Ovary (tissue), 9 donors: ENCODE data around the gene CDH22. TPM values are rescaled to one million over a fixed set of nuclear protein-coding genes. Genes with fewer than 3 reads are reported as not detected.
A peak's percentile ranks its signal among the peaks of the same experiment; 100 is the strongest.

ENCODE experiments used
- DNase-seq, 5 donors: peaks; one replicate each; pipeline ENCODE4 v3.0.0-alpha.2; 2019 to 2020
- H3K27ac ChIP-seq, 2 donors: fragments of 200-600 bp; one replicate each; pipeline versions ENCODE4 v1.5.1 to v1.8.0; 2019 to 2022
- H3K27me3 ChIP-seq: fragments of 200-600 bp; one replicate; pipeline ENCODE4 v1.8.0; 2022
- H3K36me3 ChIP-seq: fragments of 200-600 bp; sonication (generic); one replicate; pipeline ENCODE4 v1.5.1; 2019
- H3K4me1 ChIP-seq: one replicate; pipeline ENCODE4 v1.8.1; 2013; ENCODE audit warnings: mild to moderate bottlenecking, moderate library complexity; ENCODE audit not compliant: insufficient read depth
- H3K4me3 ChIP-seq: fragments of 200-600 bp; sonication (generic); one replicate; pipeline ENCODE4 v1.5.1; 2017
- H3K9me3 ChIP-seq, 2 donors: fragments of 200-600 bp in 1 of 2; sonication (generic) in 1 of 2; one replicate each; pipeline versions ENCODE4 v1.5.1 to v1.8.1; 2013 to 2019; ENCODE audit warnings: mild to moderate bottlenecking in 1 of 2, moderate library complexity in 1 of 2
- EP300 ChIP-seq: sonication (generic); formaldehyde crosslinking; IDR thresholded peaks from one replicate; pipeline ENCODE4 v1.6.1; 2017; ENCODE audit warnings: antibody characterized with exemption
- POLR2A ChIP-seq: fragments of 450-650 bp; IDR thresholded peaks from one replicate; pipeline ENCODE4 v1.6.1; 2017; ENCODE audit warnings: antibody characterized with exemption, mild to moderate bottlenecking, moderate library complexity
- WGBS, 3 donors: extraction: QIAGEN DNeasy Blood & Tissue Kit in 1 of 3; methylation state at CpG; one replicate each; pipeline versions ENCODE4 v1.1.5 to v1.1.7; 2013 to 2017; 5-methylcytosine and 5-hydroxymethylcytosine counted together
- intact Hi-C, 4 donors: fragments of 100-400 bp; cut with DNase I; formaldehyde crosslinking; loops; one replicate each; pipeline versions ENCODE4 v1.11.0 to v1.15.1; 2022 to 2023
- polyA plus RNA-seq, 2 donors: library from polyadenylated mRNA; stranded (reverse); fragments of 200-250 nt in 1 of 2; fragments of 350-450 nt in 1 of 2; fragmentation: Illumina TruSeq in 1 of 2; extraction: RNeasy Lipid Tissue Mini Kit (QIAGEN cat#74804) in 1 of 2; gene quantifications; one replicate each; pipeline ENCODE4 v1.2.3, GENCODE V29; 2013 to 2014
- total RNA-seq, 7 donors: library from RNA; depleted of rRNA in 2 of 7; stranded (reverse); fragments of >200 nt in 2 of 7; fragmentation: NEBNext Ultra II Directional in 3 of 7; extraction: Animal tissue kit (Norgen Biotek cat#: 25700) in 3 of 7; gene quantifications; one replicate each; pipeline versions ENCODE4 v1.1.0 to v1.2.4, GENCODE V29; 2016 to 2023
- TF ChIP-seq, protein P1 (sequence below), 3 donors: fragments of 450-650 bp in 2 of 3; fragments of 200-600 bp in 1 of 3; IDR thresholded peaks; one replicate each; pipeline versions ENCODE4 v1.5.1 to v1.8.0; 2016 to 2022; ENCODE audit warnings: antibody characterized with exemption in 3 of 3, mild to moderate bottlenecking in 1 of 3
- donor health status: DM: no; HTN: no; CAD: no; lungs with moderate emphysema.
- donor health status: DM: no; HTN: no; CAD: no.
- donor health status: Bipolar disorder and iron deficiency.
- donor health status: DM: yes; HTN: yes; CAD: no.
- donor health status: DM: no; HTN: no; CAD: no.
- donor health status: DM: yes; HTN: yes; CAD: no.

CDH22 gene
- total and polyA plus RNA-seq, 9 donors, result 0.10 to 1.5 (median 0.36) TPM

DNA sequence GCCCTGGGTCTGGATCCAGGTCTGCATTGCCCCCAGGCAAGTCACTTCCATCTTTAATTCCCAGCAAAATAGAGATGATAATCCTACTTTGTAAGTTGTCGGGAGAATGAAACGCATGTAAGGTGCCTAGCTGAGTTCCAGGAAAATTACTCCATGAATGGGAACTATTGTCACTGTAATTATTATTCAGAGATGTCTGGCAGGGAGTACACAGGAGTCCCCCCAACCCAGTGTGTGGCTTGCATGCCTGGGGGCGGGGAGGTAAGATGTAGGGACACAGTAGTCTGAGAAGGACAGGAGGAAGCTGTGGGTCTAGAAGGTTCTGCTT lies 104.8 kb downstream of the CDH22 start:
- Histone ChIP-seq H3K36me3 (no peaks in the 10 kb centered on the region), H3K4me1 (peaks cover 5% of the 10 kb centered on the region), H3K27ac (peak overlapping the region; percentile 35 to 53), H3K27me3 (no peaks in the 10 kb centered on the region), H3K4me3 (no peak overlapping the region), H3K9me3 (no peaks in the 10 kb centered on the region)
- intact Hi-C loops, result no loop called here
- whole genome bisulfite sequencing, 3 donors, result 46 to 57% (median 55%) methylated on average over 3 of the region's 3 CpGs
- DNase-seq, result no peak
- TF ChIP-seq, protein P1, sequence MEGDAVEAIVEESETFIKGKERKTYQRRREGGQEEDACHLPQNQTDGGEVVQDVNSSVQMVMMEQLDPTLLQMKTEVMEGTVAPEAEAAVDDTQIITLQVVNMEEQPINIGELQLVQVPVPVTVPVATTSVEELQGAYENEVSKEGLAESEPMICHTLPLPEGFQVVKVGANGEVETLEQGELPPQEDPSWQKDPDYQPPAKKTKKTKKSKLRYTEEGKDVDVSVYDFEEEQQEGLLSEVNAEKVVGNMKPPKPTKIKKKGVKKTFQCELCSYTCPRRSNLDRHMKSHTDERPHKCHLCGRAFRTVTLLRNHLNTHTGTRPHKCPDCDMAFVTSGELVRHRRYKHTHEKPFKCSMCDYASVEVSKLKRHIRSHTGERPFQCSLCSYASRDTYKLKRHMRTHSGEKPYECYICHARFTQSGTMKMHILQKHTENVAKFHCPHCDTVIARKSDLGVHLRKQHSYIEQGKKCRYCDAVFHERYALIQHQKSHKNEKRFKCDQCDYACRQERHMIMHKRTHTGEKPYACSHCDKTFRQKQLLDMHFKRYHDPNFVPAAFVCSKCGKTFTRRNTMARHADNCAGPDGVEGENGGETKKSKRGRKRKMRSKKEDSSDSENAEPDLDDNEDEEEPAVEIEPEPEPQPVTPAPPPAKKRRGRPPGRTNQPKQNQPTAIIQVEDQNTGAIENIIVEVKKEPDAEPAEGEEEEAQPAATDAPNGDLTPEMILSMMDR (IDR thresholded peaks at IDR 0.05), result no peak
- no peak for TF ChIP-seq EP300
- no peak for TF ChIP-seq POLR2A

DNA sequence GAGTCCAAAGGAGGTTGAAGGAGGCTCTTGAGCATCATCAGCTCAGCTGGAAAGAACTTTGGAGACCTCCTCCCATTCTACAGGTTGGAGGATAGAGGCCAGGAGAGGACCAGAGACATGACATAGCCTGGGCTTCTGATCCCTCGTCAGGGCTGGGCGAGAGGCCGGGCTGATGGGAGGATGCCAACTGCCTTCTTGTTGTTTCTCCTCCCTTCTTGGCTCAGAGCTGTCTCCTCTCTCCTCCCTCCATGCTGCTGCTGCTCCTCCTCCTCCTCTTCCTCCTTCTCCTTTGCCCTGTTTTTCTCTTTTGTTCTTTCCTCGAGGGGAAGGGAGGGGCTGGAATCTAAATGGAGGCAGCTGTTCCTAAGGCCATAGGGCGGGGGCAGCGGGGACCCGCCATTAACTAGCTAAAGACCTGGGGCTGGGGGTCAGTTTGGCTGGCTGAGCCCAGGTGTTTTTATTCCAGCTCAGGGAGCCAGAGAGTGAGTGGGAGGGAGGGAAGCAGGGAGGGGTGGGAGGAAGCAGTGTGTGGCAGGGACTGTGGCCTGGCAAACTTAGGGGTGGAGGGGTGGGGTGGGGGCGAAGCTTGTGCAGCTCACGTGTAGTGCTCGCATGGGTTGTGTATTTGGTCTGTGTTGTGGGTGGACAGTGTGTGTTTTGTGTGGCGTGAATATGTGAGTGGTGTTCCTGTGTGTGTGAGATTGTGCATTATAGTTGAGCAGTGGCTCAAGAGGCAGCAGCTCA lies 105.4 kb downstream of the CDH22 start:
- Histone ChIP-seq H3K4me3 (no peak overlapping the region), H3K4me1 (peaks cover 5% of the 10 kb centered on the region), H3K27ac (peak overlapping the region; percentile 35 to 53), H3K9me3 (no peaks in the 10 kb centered on the region), H3K27me3 (no peaks in the 10 kb centered on the region), H3K36me3 (no peaks in the 10 kb centered on the region)
- intact Hi-C loops, result no loop called here
- peak; percentile 69 to 88 (median 78) for DNase-seq
- WGBS, 3 donors, result 4 to 12% (median 7%) methylated on average over 11 of the region's 11 CpGs
- TF ChIP-seq, protein P1 (IDR thresholded peaks at IDR 0.05), result no peak
- TF ChIP-seq EP300, result no peak
- no peak for TF ChIP-seq POLR2A

GRCh38 chr20:46200582-46201570 lies 107.4 kb downstream of the CDH22 start:
- intact Hi-C loops, result no loop called here
- TF ChIP-seq, protein P1 (IDR thresholded peaks at IDR 0.05), result no peak
- no peak for TF ChIP-seq EP300
- no peak for TF ChIP-seq POLR2A
- no peak overlapping the region for H3K27ac ChIP-seq
- peak in 2 of 5 donors; percentile 39 to 63 for DNase-seq
- no peaks in the 10 kb centered on the region for H3K27me3 ChIP-seq
- H3K36me3 ChIP-seq, result no peaks in the 10 kb centered on the region
- no peaks in the 10 kb centered on the region for H3K9me3 ChIP-seq
- no peaks in the 10 kb centered on the region for H3K4me1 ChIP-seq
- H3K4me3 ChIP-seq, result no peak overlapping the region
- 36 to 47% (median 37%) methylated on average over 55 of the region's 55 CpGs for WGBS, 3 donors

- DNase-seq, result no peak
- intact Hi-C loops, result no loop called here
- Histone ChIP-seq H3K4me3 (no peak overlapping the region), H3K9me3 (no peaks in the 10 kb centered on the region), H3K27me3 (no peaks in the 10 kb centered on the region), H3K4me1 (no peaks in the 10 kb centered on the region), H3K27ac (no peak overlapping the region), H3K36me3 (no peaks in the 10 kb centered on the region)
- TF ChIP-seq EP300 (no peak), POLR2A (no peak)
- TF ChIP-seq, protein P1 (IDR thresholded peaks at IDR 0.05), result no peak
- 47 to 56% (median 49%) methylated on average over 21 of the region's 21 CpGs for WGBS, 3 donors
Observed at GRCh38 chr20:46199198-46199597, 109.1 kb downstream of the CDH22 start.
